CD4-positive, alpha-beta T cell treated with Interleukin-17A for 4 hours (primary cell): ENCODE measurements around the gene TNFRSF25.

ENCODE experiments used
- DNase-seq: peaks from one replicate; pipeline ENCODE4 v3.0.0-alpha.2; 2020; ENCODE audit warnings: mixed read lengths

The TNFRSF25 gene

GRCh38 chr1:6414443-6414844, 51.5 kb downstream of the TNFRSF25 start:
- peak; percentile 57 for DNase-seq

DNA sequence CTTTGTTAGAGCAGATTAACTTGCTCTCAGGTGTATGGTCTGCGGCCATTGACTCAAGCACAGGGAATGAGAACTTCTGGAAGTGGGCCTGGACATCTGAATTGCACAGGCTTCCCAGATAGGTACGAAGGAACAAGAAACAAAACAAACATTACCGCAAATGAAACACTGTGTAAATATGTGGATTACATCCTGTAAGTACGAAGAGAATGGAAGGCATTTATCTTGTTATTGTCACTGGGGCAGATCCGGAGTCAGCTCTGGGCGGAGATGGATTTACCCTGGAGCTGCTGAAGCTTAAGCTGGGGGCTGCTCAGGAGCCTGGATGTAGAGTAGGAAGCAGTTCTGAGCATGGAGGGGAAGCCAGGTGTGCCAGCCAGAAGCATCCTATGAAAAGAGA, 53.1 kb downstream of the TNFRSF25 start:
- no peak for DNase-seq
